Hair follicular keratinocyte (primary cell): ENCODE measurements around the gene CEP57. TPM values are rescaled to one million over a fixed set of nuclear protein-coding genes. Genes with fewer than 3 reads are reported as not detected.

ENCODE experiments used
- total RNA-seq: library from RNA; depleted of rRNA; stranded (reverse); fragments of >200 nt; gene quantifications from 2 replicates; pipeline ENCODE4 v1.2.3, GENCODE V29; 2015

The CEP57 gene
- total RNA-seq = 31.3 and 43.7 TPM in 2 replicates

DNA sequence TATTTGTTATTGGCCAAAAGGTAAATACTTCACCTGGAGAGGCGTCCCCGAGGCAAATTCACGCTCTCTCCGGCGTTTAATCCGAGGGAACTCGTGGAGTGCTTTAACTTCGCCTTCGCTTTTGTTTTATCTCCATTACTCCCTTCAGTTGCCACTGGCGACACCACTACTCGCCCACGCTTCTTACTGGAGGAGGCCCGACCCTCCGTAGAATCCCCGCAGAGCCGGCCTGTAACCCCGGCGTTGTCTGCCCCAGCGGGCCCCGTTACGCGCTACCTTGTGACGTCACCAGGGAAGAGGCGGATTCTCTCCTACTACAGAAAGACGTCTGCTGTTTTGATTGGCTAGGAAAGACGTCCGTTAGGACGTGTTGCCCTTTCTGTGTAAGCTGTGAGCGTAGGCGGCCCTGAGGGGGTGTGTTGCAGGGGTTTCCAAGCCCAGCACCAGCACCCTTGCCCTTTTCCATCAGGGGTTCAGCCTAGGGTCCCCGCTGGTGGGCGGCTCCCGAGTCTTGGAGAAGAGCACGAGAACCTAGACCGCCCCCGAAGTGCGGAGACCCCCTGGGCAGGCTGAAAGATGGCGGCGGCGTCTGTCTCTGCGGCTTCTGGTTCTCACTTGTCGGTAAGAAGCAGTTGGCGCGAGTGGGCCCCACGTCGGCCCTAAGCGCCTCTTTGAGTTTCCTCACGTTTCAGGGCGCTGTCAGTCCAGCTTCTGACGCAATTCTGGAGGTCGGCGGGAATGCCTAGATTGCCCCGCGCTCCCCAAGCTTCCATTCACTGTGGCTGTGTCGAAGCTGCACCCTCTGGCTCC, at the start of gene CEP57:
Gene CEP57, plus strand, starts transcription at position 376 of the 810 bp plus-strand sequence. Its CDS starts 201 bp downstream, at position 577.

GRCh38 chr11:95789506-95790122, 684 bp upstream of the CEP57 start, which contains the start of gene FAM76B:
Gene FAM76B, minus strand, starts transcription at chr11:95789782. Its CDS starts 304 bp downstream, at chr11:95789478.

Other genes with a start within 250 kb of the CEP57 start
- gene FAM76B, start 716 bp upstream of the CEP57 start, total RNA-seq = 5.7 and 9.1 TPM in 2 replicates
- gene MTMR2, start 133.6 kb downstream of the CEP57 start, total RNA-seq = 25.5 and 49.5 TPM in 2 replicates